ENCODE measurements around the gene POGLUT2.
A peak's percentile ranks its signal among the peaks of the same experiment; 100 is the strongest.
"Not testable (repeated sequence)": the region's sequence is repeated elsewhere in the genome, so short reads cannot be mapped to it uniquely, and the experiment has no call there.

POGLUT2 gene

GRCh38 chr13:102805680-102806079 is 6.9 kb upstream of the POGLUT2 start:
- no peak for DNase-seq

DNA sequence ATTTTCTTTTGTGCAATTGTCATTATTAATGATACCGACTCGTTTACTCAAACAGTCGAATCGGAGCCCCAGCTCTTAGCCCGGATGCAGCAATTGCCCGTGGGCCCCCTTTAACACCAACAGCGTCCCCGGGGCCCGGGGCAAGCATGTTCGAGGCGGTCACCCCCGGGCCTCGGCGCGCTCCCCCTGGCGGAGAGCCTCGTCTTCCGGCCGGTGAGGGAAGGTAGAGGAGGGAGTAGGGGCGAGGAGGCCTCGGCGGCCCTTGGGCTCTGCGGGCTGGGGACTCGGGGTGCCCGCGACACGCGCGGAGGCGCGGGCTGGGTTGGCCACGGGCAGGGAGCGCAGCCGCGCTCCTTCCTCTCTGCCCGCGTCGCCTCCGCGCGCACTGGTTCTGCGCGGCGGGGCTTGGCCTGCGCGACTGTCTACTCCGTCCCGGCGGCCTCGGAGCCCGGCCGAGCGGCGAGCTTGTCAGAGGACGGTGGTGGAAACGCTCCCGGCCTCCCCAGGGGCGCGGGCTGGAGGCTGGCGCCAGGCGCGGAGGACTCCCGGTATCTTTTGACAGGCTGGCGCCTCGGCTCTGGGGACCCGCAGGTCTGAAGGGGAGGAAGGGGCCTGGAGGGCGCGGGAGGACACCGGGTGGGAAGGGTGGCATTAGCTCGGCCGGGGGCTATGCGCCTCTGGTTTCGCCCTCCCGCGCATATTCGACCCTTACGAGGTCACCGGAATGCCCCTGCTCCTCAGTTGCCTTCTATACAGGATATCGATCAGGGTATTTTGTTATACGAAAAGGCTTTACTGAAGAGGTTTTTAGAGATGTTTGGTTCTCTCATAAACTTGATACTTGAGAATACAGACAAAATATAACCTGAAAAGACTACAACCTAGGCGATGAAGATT is 1.6 kb upstream of the POGLUT2 start:
- DNase-seq: peak; percentile 73

- no peak for DNase-seq
These were observed 809 bp upstream of the POGLUT2 start for GRCh38 chr13:102799426-102800144.

DNA sequence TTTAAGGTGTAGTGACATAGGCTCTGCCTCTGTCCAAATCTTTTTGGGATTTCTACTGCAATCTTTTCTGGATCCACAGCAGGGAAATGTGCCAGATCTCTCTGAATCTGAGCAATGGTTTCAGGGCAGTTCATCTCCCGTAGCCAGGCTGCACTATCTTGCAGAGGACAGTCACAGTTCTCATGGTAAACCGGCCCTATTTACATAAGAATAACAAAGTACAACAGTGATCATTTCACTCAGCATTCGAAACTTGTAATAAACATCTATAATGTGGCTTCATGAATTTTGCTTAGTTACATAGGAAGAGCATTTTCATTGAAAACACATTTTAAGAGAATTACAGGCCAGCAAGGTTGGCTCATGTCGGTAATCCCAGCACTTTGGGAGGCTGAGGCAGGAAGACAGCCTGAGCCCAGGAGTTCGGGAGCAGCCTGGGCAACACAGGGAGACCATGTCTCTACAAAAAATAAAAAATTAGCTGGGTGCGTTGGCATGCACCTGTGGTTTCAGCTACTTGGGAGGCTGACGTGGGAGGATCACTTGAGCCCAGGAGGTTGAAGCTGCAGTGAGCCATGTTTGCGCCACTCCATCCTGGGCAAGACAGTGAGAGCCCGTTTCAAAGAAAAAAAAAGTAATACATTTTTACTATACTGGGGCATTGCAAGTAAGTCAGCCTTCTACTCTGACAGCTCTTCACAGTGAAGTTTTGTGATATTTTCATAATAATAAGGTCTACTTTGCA is 5.0 kb downstream of the POGLUT2 start:
- no peak for DNase-seq

GRCh38 chr13:102792396-102792795 is 6.4 kb downstream of the POGLUT2 start:
- DNase-seq: no peak

DNA sequence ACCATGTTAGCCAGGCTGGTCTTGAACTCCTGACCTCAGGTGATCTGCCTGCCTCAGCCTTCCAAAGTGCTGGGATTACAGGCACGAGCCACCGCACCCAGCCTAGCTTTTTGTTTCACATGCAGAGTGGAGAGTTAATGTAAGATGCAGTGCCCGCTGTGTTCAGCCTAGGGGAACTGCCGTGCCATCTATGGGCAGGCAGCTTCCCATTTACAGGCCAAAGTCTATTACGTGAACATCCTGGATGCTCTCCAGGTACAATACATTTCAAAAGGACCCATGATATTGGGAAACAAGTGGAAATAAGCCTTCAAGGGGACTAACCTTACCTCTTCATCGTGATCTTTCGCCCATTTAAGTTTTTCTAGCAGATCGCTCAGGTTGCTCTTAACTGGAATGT is 10.1 kb downstream of the POGLUT2 start:
- no peak for DNase-seq

DNA sequence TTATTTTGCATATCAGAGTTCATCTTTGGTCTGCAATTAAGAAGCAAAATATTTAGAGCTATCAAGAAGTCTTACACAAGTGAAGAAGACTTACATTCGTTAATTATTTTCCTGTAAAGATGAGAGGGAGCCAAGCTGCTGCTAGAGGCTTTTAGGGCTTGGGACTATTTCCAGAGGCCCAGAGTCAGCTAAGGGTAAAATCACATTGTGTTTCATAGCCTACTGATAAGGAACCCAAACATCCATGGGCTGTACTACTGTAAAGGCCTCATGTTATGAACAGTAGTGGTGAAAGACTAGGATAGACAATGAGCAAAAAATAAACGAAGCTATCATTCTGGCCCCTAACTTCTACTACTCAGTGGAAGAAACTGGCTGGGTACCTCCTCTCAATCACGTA is 14.3 kb downstream of the POGLUT2 start:
- DNase-seq: no peak

- DNase-seq: no peak
These were observed 17.2 kb downstream of the POGLUT2 start for GRCh38 chr13:102781591-102781990.

DNA sequence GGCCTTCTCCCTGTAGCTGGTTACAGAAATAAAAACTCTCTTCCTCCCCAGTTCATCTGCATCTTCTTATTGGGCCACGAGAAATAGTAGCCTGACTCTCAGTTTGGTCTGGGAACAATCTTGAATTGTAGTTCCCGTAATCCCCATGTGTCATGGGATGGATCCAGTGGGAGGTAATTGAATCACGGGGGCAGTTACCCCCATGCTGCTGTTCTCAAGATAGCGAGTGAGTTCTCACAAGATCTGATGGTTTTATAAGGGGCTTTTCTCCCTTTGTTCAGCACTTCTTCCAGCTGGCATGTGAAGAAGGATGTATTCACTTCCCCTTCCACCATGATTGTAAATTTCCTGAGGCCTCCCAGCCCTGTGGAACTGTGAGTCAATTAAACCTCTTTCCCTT is 18.1 kb downstream of the POGLUT2 start:
- DNase-seq: not testable (repeated sequence)

DNA sequence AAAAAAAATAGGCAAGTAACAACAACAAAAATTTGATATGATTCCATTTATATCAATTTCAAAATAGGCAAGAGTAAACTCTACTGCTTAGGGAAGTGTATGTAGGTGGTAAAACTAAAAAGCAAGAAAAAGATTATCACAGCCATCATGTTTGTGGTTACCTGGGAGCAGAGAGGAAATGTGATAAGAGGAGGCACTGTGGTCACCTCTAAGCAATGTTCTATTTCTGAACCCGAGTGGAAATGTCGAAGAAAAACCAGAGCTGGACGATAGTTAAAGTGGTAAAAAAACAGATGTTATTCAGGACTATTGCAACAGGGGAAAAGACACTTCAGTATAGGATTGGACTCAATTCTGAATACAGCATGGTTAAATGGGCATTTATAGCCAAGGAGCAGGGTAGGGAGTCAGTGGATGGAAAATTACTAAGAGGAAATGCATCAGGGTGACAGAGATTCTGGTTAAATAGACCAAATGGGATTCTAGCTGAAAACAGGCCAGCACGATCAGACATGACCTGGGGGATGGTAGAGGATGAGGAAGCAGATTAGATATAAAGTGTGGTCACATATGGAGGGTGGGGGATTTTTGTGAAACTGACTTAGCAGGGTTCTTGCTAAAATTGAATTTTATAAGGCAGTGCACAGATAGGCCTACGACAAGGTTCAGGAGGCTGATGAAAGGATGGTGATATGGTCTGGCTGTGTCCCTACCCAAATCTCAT is 19.2 kb downstream of the POGLUT2 start:
- no peak for DNase-seq

DNA sequence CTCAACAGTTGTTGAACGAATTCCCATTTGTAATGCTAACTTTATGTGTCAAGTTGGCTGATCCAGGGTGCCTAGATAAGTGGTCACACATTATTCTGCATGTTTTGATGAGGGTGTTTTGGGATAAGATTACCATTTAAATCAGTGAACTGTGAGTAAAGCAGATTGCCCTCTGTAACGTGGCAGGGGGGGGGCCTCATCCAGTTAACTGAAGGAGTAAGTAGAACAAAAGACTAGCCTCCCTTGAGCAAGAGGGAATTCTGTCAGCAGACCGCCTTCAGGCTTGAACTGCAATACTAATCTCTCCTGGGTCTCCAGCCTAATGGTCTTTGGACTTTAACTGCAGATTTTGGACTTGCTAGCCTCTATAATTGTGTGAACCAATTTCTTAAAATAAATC is 21.0 kb downstream of the POGLUT2 start:
- DNase-seq: no peak

DNA sequence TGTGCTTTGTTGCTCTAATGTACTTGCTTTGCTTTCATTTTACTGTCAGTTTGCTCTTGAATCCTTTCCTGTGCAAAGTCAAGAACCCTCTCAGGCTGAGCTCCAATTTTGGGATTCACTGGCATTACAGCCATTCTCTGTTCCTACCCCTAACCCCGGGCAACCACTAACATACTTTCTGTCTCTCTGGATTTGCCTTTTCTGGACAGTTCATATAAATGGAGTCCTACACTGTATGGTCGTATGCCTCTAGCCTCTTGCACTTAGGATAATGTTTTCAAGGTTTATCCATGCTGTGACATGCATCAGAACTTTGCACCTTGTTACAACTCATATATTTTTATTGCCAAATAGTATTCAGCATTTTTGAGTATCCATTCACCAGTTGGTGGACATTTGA is 22.5 kb downstream of the POGLUT2 start:
- DNase-seq: no peak

- DNase-seq: no peak
These were observed 23.9 kb downstream of the POGLUT2 start for GRCh38 chr13:102774591-102775520.

GRCh38 chr13:102774214-102774568 is 24.6 kb downstream of the POGLUT2 start:
- DNase-seq: no peak

DNA sequence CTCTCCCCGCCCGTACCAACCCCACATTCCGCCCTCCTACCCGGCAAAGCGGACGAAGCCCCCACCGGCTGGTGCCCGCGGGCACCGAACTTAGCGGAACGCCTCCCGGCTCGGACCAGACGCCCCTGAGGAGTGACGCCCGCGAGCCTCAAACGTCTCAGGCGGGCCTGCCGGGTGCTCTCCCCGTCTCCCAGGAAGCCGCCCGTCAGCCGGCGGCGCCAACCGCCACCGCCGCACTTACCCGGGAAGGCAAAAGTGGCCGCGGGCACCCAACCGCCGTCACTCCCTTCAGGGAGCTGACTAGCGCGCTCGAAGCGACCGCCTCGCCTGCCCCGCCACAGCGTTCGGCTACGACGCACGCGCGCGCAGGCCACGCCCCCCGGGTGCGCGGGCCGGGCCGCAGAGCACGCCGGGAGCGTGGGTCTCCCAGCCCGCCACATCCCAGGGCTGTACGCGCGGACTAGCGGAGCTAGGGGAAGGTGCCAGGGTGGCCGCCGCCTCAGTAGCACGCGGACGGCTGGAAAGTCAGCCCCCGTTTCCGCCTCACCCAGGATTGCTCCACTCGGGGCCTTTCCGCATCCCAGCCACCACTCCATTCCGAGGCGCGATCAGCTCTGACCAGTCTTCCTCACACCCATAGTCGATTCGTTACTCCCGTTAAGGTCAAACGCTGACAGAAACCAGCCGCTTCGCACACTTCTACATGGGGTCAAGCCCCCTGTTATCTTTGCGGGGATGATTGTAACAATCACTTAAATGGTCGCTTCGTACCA is 25.1 kb downstream of the POGLUT2 start, which contains the start of gene TEX30:
Gene TEX30 (minus strand): TSS at position 346 of the 773 bp plus-strand sequence. CDS start 3,760 bp downstream, outside the sequence.
- DNase-seq: peak; percentile 83

DNA sequence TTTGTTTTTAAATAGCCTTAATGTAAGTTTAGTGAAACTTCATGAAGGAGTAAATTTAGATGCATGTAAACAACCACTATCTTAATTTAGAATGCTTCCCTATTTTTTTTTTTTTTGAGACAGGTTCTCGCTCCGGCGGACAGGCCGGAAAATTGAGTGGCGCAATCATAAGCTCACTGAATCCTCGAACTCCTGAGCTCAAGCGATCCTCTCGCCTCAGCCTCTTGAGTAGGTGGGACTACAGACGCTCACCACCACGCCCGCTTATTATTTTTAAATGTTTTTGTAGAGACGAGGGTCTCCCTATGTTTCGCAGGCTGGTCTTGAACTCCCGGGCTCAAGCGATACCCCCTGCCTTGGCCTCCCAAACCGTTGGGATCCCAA is 26.7 kb downstream of the POGLUT2 start:
- DNase-seq: no peak

GRCh38 chr13:102771298-102772041 is 27.3 kb downstream of the POGLUT2 start:
- DNase-seq: no peak

DNA sequence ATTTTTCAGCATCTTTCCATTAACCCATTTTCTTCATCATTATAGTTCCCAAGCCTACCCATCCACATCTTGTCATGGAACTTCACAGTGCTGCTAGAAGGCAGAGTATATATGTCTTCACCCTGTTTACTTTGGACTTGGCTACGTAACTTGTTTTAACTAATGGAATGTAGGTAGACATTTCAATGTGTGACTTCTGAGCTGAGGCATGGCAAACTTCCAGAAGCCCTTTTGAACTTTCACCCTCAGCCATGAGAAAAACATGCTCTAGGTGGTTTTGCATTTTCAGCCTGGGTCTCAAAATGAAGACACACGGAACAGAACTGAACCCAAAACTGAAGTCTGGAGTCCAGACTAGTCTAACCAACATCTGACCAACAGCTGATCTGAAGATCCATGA is 28.3 kb downstream of the POGLUT2 start:
- no peak for DNase-seq

DNA sequence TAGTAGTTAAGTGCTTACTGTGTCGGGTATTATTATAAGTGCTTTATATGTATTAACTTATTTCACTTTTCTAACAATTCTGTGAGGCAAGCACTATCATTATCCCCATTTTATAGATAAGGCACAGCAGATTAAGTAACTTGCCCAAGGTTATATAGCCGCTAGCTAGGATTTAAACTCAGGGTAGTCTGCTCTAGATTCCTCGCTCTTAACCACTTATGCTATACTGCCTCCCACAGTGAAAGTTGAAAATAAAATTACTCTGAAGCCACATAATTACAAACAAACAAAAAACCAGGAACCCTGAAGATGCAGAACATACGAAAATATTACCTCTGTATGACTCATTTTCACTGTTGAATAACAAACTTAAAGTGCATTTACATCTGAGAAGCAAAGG is 29.1 kb downstream of the POGLUT2 start:
- peak; percentile 14 for DNase-seq

DNA sequence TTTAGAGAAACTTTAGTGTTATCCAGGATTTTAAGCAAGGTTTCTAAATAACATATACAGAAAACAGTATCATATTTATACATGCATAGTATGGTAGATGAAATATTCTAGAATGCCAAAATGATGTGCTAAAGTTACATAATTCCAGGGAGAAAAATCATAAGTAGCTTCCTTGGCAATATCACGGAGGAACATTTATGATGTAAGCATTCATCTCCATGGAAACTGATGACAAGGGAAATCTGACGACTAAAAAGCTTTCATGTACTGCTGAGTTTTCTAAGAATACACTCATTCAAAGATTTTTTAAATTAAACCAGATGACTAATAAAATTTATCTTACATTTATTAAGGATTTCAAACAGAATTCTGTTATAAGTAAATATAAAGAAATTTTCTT is 29.9 kb downstream of the POGLUT2 start:
- no peak for DNase-seq

Data from NCI-H2171 treated with DMSO at 0.1 percent for 48 hours (cell line).